Astrocyte of the spinal cord (primary cell): Measurements from ENCODE around the gene NOS2.
"Not testable (repeated sequence)": the region's sequence is repeated elsewhere in the genome, so short reads cannot be mapped to it uniquely, and the experiment has no call there.

Experiments used
- DNase-seq: peaks from one replicate; pipeline ENCODE4 v3.0.0; 2011; ENCODE audit warnings: low read depth, low spot score
- H3K4me3 ChIP-seq: 2 replicates; pipeline ENCODE4 v1.5.1; 2011; ENCODE audit warnings: low read depth, mild to moderate bottlenecking, low read length, moderate library complexity
- CTCF ChIP-seq: IDR thresholded peaks from 2 replicates; pipeline ENCODE4 v1.5.1; 2012; ENCODE audit warnings: low read depth, mild to moderate bottlenecking, low read length, inconsistent platforms
- in situ Hi-C: cut with HindIII; loops from 2 replicates; pipeline ENCODE4 v1.10.0; 2017; ENCODE audit warnings: low sequenced_read_pairs

The NOS2 gene

GRCh38 chr17:27800522-27800921, at the start of gene NOS2:
NOS2 (minus strand) TSS chr17:27800529; CDS start chr17:27798809, 1,720 bp downstream.
- DNase-seq, result no peak
- no peak within 1 kb of the TSS for H3K4me3 ChIP-seq
- TF ChIP-seq CTCF, result no peak
- in situ Hi-C loops, result no loop called here

- no peak for TF ChIP-seq CTCF
- no peak for DNase-seq
- H3K4me3 ChIP-seq, result no peak overlapping the region
Measured at GRCh38 chr17:27849474-27850185, 49.3 kb upstream of the NOS2 start.

GRCh38 chr17:27848931-27849330, 48.6 kb upstream of the NOS2 start:
- in situ Hi-C loops, result no loop called here
- TF ChIP-seq CTCF, result no peak
- no peak overlapping the region for H3K4me3 ChIP-seq
- DNase-seq, result no peak

More at GRCh38 chr17:27849474-27850185, 49.3 kb upstream of the NOS2 start:
- in situ Hi-C loops, result no loop called here

GRCh38 chr17:27846808-27847307, 46.5 kb upstream of the NOS2 start:
- in situ Hi-C loops, H3K4me3 ChIP-seq, DNase-seq: not testable (repeated sequence)

GRCh38 chr17:27846042-27846655, 45.8 kb upstream of the NOS2 start:
- no peak overlapping the region for H3K4me3 ChIP-seq
- in situ Hi-C loops, result no loop called here
- no peak for DNase-seq
- no peak for TF ChIP-seq CTCF

- DNase-seq, result no peak
- TF ChIP-seq CTCF, result no peak
- in situ Hi-C loops, result no loop called here
- no peak overlapping the region for H3K4me3 ChIP-seq
Measured at GRCh38 chr17:27845264-27846041, 45.1 kb upstream of the NOS2 start.
